Measurements from ENCODE around the gene HBA2. TPM values are rescaled to one million over a fixed set of nuclear protein-coding genes. Genes with fewer than 3 reads are reported as not detected.
"Not testable (repeated sequence)": the region's sequence is repeated elsewhere in the genome, so short reads cannot be mapped to it uniquely, and the experiment has no call there.

Gene HBA2
- total RNA-seq, 4 donors from 2014 or later: 1.3 to 348 (median 64.4) TPM

- WGBS, 2 donors: 85 to 91% methylated on average over 14 of the region's 14 CpGs
- intact Hi-C loops (cut with DNase I; ENCODE audit: low total_unique reads): no loop called here
- no peak overlapping the region for H3K4me3 ChIP-seq (ENCODE audit: low read depth, poor library complexity, severe bottlenecking)
- TF ChIP-seq POLR2A (IDR thresholded peaks at IDR 0.05): no peak
- TF ChIP-seq CTCF (IDR thresholded peaks at IDR 0.05): no peak
- no peak for DNase-seq (ENCODE audit: low spot score in 2 of 2)
Observed at GRCh38 chr16:144797-145252, 27.9 kb upstream of the HBA2 start.

- WGBS, 2 donors: 85 to 89% methylated on average over 2 of the region's 2 CpGs
- H3K4me3 ChIP-seq (ENCODE audit: low read depth, poor library complexity, severe bottlenecking): no peak overlapping the region
- intact Hi-C loops (cut with DNase I; ENCODE audit: low total_unique reads): no loop called here
- TF ChIP-seq CTCF (IDR thresholded peaks at IDR 0.05): no peak
- no peak for DNase-seq (ENCODE audit: low spot score in 2 of 2)
Observed at GRCh38 chr16:146646-147045, 26.0 kb upstream of the HBA2 start.

- no peak for DNase-seq (ENCODE audit: low spot score in 2 of 2)
- no peak overlapping the region for H3K4me3 ChIP-seq (ENCODE audit: low read depth, poor library complexity, severe bottlenecking)
- 45 to 46% methylated on average over 8 to 9 of the region's 9 CpGs for WGBS, 2 donors
- intact Hi-C loops (cut with DNase I; ENCODE audit: low total_unique reads): no loop called here
- TF ChIP-seq CTCF (IDR thresholded peaks at IDR 0.05) (no peak), POLR2A (IDR thresholded peaks at IDR 0.05) (no peak)
Observed at GRCh38 chr16:149024-149660, 23.5 kb upstream of the HBA2 start.

- TF ChIP-seq POLR2A (IDR thresholded peaks at IDR 0.05): no peak
- no peak for TF ChIP-seq CTCF (IDR thresholded peaks at IDR 0.05)
- 72 to 79% methylated on average over 12 to 16 of the region's 17 CpGs for WGBS, 2 donors
- intact Hi-C loops (cut with DNase I; ENCODE audit: low total_unique reads): no loop called here
- DNase-seq (ENCODE audit: low spot score in 2 of 2): no peak
- H3K4me3 ChIP-seq (ENCODE audit: low read depth, poor library complexity, severe bottlenecking): no peak within 1 kb of the TSS
Observed at GRCh38 chr16:152141-153128, 20.2 kb upstream of the HBA2 start, which contains the start of gene HBZ. Gene HBZ, plus strand, starts transcription at chr16:152644. Its CDS starts 266 bp downstream, at chr16:152910.

GRCh38 chr16:153129-153521 is 19.6 kb upstream of the HBA2 start:
- WGBS, 2 donors: 34 to 51% methylated on average over 5 of the region's 6 CpGs
- DNase-seq (ENCODE audit: low spot score in 2 of 2); intact Hi-C loops (cut with DNase I; ENCODE audit: low total_unique reads); H3K4me3 ChIP-seq (ENCODE audit: low read depth, poor library complexity, severe bottlenecking): not testable (repeated sequence)

- intact Hi-C loops (cut with DNase I; ENCODE audit: low total_unique reads); DNase-seq (ENCODE audit: low spot score in 2 of 2); H3K4me3 ChIP-seq (ENCODE audit: low read depth, poor library complexity, severe bottlenecking): not testable (repeated sequence)
- WGBS, 2 donors: 3% methylated on average over 6 of the region's 74 CpGs; no CpG with 5 or more reads in 1 of the 2 donors
Observed at GRCh38 chr16:153550-154216, 19.0 kb upstream of the HBA2 start.

Measured in lower leg skin (tissue), 4 donors.